Amniotic stem cell (primary cell): Measurements from ENCODE around the gene CLEC16A.

Source experiments
- DNase-seq: peaks from one replicate; lab custom pipeline; 2025; lab: John Stamatoyannopoulos, UW

Gene CLEC16A

GRCh38 chr16:11161974-11162373 lies 217.6 kb downstream of the CLEC16A start:
- DNase-seq = no peak

GRCh38 chr16:11162586-11163268 lies 218.4 kb downstream of the CLEC16A start:
- DNase-seq = no peak

DNA sequence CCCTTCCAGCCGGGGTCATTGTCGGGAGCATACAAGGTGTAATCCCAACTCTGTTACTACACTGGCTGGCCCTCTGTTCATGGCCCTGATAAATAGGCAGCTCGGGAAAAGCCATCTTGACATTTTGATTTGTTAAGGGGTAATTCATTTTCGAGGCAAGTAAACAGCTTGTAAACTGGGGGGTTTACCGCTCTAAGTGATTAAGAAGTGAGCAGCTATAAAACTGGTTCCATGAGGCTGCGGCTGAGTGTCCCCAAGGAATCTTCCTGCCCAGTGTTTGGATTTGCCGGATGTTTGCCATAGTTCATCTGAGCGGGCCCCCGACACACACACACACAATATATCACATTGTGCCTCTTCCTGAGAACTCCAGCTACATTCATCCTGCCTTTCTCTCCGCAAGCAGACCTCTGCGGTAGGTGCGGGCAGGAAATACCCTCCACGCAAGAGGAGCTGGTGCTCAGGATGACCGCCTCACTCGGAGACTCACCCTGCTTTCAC lies 219.4 kb downstream of the CLEC16A start:
- no peak for DNase-seq

GRCh38 chr16:11164482-11165270 lies 220.3 kb downstream of the CLEC16A start:
- no peak for DNase-seq

GRCh38 chr16:11165349-11165748 lies 221.0 kb downstream of the CLEC16A start:
- no peak for DNase-seq

DNA sequence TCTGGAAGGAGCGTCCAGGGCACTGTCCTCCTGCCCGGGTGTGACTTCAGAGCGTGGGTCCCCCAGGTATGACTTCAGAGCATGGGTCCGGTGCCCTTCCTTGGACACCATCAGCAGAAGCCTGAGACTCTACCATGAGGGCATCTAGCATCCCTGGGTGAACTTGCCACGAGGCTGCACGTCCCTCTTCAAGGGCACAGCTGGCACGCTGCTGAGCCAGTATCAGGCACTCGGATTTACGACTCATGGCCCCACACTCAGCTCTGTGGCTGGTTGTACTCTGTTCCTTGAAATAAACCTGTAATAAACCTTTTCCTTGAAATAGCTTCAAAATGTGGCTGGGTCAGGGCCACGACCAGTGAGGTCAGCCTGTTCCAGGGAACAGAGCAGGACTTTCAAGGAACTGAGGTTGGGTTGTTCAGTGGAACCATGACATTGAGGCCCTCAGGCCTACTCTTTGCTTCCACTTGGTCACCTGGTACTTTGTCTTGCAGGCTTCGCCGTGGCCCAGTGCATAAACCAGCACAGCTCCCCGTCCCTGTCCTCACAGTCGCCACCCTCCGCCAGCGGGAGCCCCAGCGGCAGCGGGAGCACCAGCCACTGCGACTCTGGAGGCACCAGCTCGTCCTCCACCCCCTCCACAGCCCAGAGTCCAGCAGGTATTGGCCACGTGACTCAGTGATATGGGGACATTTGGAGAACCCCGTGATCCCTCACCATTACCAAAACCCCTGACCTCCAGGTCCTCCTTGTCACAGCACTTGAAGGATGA lies 221.7 kb downstream of the CLEC16A start:
- no peak for DNase-seq

DNA sequence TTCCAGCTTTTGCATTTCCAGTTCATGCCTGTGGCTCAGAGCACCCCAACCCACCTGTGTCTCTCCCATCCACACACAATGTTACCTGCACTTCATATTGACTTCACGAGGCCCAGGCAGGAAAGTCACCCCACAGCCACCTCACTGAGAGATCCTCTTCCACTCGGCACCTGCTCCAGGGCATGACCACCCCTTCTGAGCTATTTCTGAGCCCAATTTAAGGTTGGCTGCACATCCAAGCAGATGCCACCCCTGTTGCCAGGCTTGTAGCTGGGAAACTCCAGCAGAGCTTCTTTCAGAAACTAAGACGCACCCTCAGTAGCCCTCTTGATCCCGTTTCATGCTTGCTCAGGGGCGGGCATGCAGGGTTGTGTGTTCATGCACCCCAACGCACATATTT lies 223.2 kb downstream of the CLEC16A start:
- no peak for DNase-seq

GRCh38 chr16:11168386-11169051 lies 224.2 kb downstream of the CLEC16A start:
- no peak for DNase-seq

DNA sequence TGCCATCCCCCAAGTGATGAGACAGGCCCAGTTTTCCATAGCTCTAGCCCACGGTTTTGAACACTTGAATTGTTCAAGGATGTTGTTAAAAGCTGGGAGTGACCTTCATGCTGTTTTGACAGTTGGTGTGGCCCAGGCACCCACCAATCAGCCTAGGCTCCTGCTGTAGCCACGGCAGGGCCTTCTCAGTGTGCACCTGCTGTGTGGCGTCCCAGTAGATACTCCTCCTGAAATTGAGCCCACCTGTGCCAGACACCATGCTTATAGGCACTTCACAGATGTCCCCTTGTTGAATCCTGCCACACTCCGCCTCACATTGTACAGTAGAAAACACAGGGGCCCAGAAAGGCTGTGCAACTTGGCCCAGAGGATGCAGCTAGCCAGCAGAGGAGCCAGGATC lies 225.3 kb downstream of the CLEC16A start:
- DNase-seq = no peak

DNA sequence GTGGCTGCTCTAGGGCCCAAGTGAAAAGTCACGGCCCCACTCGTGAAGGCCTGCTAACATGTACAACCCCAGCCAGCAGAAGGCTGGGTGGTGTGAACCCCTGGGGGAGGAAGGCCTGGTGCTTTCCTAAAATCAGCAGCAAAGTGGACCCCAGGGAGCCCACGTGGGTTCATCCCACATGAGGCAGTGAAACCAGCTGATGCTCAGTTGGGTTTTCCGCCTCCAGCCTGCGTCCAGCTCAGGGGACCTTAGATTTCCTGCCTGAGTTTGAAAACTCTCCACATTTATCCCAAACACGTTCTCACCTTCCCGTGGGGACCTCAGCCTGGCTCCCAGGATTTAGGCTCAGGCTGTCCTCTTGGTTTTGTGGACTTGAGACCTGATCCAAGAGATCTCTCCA lies 225.8 kb downstream of the CLEC16A start:
- no peak for DNase-seq

DNA sequence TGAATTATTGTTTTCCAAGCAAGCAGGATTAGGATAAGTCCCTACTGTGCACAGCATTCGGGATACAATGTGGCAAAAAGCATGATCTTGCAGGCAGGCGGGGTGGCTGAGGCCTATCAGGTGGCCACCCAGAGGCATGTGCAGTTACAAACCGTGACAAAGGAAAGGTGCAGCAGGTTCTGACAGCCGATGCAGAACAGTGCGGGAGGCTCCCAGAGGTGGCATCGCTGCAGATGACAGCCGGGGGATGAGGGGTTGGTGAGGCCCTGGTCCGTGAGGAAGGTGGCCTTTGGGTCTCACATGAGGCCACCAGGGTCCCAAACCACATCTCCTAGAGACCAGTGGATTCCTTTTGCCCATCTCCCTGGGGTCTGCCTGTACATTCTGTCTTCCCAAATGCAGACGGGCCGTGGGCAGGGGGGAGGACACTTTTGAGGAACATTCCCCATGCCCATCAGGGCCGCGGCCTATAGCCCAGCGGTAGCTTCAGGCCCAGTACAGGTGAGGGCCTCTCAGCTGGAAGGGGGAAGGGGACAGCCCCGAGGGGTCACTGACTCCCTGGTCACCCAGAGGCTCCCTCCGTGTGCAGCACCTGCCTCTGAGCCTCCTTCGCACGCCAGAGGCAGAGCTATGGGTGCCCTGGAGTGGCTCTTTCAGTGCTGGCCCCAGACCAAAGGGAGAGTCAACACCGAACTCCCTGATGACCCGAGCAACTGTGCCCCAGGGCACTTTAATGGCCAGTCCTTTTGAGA lies 226.5 kb downstream of the CLEC16A start:
- DNase-seq = no peak

DNA sequence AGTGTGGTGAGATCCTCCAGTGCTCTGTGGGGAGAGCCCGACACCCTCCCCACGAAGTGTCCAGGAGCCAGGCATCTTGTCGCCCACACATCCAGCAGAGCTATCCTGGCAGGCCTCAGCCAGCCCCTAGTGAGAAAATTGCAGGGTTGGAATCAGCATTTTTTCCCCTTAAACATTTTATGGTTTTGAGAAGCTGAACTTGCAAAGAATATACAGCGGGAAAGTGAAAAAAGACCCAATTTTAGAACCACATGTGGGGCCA lies 227.0 kb downstream of the CLEC16A start:
- no peak for DNase-seq

- DNase-seq = no peak
Measured at GRCh38 chr16:11171757-11172299, 227.5 kb downstream of the CLEC16A start.

DNA sequence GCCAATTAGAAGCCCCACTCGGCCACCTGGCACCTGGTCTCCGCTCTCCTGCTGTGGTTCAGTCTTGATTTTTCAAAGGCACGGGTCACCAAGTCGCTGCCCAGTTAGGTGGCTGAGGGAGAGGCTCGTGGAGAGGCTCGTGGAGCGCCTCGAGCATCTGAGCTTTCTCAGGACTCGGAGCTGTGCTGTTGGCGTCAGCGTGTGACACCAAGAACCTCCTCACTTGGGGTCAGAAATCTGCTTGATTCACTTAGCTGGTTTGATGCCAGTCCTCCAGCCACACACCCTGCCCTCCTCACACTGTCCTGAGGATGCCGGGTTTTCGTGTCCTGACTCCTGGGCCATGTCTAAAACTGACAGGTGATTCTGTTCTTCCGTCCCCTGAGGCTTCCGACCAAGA lies 229.1 kb downstream of the CLEC16A start:
- DNase-seq = no peak

DNA sequence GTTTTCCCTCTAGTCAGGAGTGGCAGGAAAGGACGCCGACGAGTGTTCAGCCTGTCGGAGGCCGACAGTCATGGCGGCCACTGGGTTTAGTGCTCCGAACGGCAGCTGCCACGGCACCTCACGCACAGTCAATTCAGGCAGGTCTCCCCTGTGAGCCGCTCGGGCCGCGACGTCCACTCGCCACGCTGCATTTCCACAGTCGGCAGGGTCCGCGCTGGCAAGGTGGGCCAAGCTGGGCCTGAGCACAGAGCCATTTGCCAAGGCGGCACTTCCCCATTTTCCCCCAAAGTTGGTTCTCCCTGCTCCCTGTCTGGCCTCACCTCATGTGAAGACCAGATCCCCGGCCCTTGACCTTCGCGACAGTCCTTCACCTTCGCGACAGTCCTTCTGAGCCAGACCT lies 229.8 kb downstream of the CLEC16A start:
- DNase-seq = no peak

DNA sequence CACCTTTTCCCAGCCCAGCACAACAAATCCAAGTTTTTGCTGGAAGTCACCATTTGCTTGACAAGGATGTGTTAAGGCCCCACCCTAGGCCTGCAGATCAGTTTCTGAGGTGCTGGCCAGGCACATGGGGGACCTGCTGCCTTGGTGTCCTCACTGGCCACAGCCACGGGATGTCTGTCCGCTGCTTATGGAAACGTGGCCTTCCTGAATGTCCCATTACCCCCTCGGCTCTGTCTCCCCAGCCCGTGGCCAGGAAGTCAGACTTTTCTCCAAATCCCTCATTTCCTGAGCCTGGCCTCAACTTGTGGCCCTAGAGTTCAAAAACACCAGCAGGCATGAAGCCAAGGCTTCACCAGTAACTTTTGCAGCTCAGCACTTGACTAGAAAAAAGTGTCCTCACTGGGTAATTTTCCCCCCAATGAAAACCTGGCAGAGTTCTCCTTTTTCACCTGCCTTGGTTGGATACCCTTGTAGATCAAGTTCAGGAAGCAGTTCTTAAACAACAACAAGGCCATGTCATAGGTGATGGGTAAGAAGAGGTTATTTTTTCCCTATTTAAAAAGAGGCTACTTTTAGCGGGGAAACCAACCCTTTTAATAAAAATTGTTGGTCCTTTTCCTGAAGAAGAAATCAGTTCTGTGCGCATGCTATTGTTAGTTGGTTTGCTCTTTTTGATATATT lies 230.9 kb downstream of the CLEC16A start:
- DNase-seq = no peak

- DNase-seq = no peak
Measured at GRCh38 chr16:11175787-11176341, 231.5 kb downstream of the CLEC16A start.

DNA sequence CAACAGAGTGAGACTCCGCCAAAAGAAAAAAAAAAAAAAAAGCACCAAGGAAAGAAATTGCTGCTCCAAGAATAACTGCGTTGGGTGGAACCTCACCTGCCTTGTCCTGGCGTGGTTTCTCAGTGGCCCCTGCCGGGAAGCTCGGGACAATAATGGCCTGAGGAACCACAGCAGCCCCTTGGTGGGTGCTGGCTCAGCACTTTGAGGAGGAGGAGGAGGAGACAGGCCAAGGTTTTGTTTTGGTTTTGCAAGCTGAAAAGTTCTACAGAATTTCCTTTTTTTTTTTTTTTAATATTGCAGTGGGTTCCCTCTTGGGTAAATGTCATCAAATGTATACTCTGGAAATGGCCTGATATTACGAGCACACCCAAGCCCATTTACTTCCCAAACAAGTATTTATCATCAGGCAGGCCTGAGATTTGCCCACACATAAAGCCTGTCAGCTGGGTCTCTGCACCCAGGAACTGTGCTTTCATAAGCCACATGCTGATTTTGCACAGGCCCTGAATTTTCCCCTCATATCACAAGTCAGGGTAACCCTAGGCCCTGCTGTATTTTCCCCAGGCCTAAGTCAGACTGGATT lies 233.3 kb downstream of the CLEC16A start:
- no peak for DNase-seq

GRCh38 chr16:11178424-11178823 lies 234.1 kb downstream of the CLEC16A start:
- DNase-seq = no peak

DNA sequence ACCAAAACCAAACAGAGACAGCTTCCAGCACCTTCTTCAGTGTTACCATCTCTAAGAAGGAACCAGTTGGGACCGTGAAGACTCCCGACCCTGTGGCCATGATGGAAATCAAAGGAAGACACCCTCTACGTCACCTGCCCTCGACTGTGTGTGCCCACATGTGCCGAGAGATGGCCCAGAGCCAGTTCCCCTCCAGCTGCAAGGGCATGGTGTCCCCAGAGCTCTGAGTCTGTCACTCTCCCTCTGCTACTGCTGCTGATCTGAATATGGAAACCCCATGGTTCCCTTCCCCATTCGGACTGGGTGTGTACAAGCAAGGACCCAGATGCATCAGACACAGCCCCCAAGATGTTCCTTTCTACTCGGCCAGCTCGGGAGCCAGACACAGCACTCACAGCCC lies 235.2 kb downstream of the CLEC16A start:
- no peak for DNase-seq
